IPS-NIHi11 (cell line): Measurements from ENCODE around the gene LIN7B.

Source experiments
- DNase-seq: peaks from one replicate; pipeline ENCODE4 v3.0.0; 2012; ENCODE audit warnings: mixed read lengths, low spot score

LIN7B gene

DNA sequence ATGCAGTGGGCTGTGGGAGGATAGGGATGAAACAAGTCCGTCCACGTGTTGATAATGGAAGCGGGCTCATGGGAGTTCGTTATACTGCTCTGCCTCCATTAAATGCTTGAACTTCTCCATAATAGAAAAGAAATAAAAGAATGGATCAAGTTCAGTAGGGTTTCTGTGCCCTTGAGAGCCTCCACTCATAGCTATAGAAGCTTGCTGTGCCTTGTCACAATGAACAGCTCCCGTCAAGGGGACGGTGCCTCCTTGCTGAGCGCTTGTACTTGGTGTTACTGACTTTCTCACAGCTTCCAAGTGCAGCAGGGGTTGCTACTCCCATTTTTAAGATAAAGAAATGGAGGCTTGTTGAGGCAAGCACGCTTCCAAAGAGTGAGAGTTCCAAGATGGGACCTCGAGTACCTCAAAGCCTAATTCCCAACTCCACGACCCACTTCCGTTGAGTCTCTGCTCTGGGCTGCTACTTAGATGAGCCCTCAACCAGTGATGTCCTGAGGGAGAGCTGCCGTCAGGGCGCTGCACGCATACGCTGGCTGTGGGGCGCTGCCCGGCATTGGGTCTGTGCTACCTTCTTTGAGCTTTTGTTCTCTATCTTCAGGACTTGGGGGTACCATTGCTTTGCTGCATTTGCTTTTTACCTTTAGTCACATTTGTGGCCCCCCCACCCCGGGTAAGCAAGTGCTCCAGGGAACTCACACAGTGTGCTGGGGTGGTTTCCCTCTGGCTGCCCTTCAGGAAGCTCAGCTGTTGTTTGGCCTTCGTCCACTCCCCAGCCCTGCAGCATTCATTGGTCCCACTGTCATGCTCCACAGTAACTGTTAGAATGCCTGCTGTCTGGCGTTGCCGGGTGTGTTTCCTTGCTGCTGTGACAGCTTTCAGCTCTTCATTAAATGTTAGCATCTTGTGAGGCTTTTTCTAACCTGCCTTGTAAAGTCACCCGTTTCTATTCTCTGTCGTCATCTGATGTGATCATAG, 19.4 kb upstream of the LIN7B start:
- DNase-seq, result no peak

DNA sequence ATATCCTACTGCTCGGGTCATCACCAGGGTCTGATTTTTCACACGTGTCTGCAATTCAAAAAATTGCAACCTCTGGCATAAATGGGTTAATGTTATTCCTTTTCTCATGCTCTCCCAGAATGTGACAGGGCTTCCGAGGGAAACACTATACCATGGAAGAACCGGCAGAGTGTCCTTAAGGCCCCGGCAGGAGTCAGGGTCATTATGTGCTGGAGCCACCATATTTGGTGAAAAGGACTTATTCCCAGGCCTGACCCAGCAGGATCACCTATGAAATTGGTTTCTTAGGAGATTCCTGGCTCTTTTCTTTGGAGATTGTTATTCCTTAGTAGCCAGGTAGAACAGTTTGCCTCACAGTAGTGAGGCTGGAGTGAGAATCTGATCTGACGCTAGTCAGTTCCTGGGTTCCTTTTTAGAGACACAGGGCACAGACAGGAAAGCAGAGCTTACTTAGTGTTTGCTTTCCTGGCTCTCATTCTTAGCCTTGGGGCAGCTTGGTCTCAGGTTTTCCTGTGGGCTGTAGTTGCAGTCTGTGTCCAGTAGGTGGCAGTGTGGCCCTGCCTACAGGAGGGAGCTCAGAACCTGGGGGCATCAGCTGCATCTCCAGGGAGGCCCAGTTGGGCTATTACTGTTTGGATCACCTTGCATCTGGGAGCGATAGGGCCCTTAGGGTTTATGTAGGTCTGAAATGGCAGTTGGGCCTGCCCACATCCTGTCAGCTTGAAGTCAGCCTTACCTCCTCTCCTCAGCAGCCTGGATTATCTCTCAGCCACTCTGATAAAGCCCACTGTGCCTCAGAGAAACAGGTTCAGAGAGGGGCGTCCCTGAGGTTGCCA, 16.5 kb upstream of the LIN7B start:
- DNase-seq, result peak; percentile 86

DNA sequence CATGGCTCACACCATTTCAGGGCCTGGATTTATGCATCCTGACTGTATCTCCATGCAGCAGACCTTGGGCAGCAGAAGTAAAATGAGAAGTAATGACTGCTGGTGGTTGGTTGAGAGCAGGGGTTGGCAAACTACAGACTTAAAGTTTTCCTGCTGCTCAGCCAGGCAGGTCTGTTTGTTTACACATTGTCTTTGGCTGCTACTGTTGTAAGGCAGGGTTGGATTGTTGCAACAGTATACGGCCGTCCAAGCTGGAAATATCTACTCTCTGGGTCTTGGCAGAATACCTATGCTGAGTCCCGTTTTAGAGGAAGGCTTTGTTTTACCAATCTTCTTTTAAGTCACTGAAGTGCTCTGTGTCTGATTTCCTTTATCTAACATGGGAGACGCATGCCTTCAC, 15.4 kb upstream of the LIN7B start:
- no peak for DNase-seq

DNA sequence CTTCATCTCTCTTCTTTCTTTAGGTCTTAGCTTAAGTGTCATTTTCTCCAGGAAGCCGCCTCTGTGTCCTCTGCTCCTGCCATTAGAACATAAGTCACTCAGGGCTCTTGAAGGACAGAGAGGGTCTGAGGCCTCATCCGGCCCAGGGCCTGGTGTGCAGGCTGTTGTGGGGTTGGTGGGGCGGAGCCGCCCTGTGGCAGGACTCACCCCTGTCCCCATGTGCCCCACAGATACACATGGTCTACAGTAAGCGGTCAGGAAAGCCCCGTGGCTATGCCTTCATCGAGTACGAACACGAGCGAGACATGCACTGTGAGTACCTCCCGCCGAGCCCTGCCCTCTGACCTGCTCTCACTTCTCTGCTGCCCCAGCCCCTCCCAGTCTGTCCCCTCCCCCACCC, 13.0 kb upstream of the LIN7B start:
- DNase-seq, result no peak

DNA sequence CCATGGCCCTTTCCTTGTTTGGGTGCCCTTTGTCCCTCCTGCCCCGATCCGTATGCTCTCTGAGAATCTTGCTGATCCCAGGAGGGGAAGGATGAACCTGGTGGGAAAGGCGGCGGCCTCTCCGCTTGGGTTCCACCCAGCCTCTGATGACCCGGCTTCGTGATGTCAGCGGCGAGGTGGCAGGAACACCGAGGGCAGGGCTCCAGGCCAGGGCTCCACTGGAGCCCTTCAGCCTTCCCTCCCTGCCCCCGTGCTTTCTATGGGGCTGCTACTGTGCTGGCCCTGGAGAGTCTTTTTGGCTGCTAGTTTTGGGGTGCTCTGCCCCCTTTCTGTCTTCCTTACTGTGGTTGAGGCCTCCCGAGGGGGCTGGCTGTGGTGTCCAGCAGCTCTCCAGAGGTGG, 11.9 kb upstream of the LIN7B start:
- DNase-seq, result no peak

DNA sequence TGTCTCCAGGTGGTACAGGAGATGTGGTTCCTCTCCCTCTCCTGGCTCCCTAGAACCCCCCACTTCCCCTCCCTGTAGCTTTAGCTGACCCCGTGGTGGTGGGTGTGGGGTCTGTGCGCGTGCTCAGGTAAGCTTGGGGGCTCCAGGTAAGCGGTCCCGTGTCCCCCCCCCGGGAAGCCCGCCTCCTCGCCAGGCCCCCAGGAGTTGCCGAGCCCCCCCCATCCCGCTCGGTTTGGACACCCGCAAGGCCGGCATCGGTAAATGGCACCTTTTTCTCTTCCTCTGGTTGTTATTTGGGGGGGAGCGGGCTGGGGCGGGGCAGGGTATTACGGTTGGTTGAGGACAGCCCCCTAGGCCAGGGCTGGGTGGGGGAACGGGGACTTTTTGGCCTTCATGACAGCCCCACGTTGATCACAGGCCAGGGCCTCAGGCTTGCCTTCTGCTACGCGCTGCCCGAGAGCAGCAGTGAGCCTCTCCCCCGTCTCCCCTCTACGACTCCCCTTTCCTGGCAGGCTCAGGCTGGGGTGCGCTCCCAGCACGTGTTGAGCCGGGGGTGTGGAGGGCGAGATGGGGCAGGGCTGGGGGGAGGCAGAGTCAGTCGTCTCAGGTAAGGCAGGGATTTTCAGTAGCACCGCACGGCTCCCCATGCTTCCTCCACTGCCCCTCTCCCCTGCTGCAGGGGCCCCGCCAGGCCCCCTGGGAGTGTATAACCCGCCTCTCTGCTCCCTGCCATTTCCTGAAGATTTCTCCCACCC, 10.7 kb upstream of the LIN7B start:
- no peak for DNase-seq

DNA sequence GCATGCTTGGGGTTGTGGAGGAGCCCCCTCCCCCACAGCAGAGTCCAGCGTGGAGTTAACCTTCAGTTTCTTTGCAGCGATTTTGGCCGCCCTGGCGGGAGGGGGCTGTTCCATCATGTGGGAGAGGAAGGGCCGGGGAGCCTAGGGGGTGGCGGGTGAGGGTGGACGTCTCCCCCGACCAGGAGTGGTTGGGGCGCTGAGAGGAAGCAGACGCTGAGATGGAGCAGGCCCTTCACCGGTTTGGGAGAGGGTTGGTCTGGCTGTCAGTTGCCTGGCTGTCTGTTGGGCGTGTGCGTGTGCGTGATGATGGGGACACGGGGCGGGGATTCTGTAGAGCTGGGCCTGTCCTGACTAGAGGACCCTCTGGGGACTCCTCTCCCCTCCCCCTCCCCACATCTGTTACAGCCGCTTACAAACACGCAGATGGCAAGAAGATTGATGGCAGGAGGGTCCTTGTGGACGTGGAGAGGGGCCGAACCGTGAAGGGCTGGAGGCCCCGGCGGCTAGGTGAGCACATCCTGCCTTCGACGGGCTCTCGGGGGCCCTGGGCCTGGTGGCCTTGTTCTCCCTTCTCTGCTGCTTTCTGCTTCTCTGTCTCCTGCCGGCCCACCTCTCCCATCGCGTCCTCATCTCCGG, 9.8 kb upstream of the LIN7B start:
- no peak for DNase-seq

DNA sequence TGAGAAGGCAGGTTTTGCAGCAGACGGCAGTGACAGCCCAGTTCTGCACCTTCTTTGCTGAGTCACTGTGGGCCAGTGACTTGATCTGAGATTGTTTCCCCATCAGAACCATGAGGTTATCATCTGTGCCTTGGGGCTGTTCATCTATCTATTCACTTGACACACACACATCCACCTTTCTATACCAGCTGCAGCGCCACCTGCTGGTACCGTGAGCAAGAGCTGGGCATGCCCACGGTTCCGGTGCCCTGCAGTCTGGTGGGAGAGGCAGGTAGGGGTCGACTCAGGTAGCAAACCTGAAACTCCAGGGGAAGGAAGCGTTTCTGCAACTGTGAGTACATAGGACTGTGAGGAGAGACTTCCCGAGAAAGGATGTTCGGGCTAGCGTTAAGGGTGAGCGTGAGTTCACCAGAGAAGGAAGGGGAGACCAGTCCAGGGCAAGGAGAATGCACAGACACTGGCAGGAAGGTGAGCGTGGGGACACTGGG, 7.5 kb upstream of the LIN7B start:
- DNase-seq, result peak; percentile 72

DNA sequence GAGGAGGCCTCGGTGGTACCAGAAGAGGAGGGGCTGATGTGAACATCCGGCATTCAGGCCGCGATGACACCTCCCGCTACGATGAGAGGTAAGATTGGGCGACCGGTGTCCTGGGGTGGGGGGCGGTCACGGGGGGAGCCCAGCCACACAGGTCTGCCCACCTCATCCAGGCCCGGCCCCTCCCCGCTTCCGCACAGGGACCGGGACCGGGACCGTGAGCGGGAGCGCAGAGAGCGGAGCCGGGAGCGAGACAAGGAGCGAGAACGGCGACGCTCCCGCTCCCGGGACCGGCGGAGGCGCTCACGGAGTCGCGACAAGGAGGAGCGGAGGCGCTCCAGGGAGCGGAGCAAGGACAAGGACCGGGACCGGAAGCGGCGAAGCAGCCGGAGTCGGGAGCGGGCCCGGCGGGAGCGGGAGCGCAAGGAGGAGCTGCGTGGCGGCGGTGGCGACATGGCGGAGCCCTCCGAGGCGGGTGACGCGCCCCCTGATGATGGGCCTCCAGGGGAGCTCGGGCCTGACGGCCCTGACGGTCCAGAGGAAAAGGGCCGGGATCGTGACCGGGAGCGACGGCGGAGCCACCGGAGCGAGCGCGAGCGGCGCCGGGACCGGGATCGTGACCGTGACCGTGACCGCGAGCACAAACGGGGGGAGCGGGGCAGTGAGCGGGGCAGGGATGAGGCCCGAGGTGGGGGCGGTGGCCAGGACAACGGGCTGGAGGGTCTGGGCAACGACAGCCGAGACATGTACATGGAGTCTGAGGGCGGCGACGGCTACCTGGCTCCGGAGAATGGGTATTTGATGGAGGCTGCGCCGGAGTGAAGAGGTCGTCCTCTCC, 6.3 kb upstream of the LIN7B start:
- DNase-seq, result no peak

DNA sequence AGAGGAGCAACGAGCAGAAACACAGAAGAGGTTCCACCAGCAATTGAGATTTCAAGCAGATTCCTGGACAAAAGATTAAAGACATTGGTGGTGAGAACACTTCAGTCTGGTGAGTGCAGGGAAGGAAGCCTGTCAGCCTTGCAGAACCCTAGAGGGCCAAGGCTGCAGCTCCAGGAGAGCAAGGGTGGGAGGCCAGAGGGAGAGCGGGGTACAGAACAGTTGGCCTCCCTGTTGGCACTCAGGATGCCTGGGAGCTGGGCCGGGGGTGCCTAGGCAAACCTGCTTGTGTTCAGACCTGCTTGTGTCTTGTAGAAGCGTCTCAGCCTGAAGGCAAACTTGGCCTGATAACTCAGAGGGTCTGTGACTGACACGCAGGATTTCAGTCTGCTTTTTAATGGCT, 5.1 kb upstream of the LIN7B start:
- no peak for DNase-seq

DNA sequence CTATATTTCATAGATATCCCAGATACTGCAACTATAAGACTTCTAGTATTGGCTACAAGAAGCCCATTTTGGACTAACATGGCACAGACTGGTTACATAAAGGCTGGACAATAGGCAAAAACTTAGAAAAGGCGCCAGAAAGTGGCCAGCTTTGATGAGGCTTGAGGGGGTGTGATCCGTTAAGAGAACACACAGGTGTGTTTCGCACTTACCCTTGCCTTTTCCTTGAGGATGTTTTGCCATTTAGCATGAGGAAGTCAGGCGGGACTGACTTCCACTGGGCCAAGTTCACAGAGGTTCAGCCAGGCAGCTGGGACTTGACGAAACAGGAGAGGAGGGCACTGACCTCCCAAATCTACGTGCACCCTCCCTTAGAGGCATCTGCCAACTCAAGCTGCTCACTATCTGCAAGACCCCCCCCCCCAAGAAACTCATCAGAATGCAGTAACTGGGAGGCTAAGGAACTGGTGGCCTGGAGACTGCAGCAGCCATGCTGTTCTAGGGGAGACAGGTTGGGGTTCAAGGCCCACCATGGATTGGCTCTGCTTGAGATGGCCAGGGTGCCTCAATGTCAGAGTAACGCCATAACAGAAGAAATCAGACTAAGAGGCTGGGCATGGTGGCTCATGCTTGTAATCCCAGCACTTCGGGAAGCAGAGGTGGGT, 4.5 kb upstream of the LIN7B start:
- DNase-seq, result no peak

DNA sequence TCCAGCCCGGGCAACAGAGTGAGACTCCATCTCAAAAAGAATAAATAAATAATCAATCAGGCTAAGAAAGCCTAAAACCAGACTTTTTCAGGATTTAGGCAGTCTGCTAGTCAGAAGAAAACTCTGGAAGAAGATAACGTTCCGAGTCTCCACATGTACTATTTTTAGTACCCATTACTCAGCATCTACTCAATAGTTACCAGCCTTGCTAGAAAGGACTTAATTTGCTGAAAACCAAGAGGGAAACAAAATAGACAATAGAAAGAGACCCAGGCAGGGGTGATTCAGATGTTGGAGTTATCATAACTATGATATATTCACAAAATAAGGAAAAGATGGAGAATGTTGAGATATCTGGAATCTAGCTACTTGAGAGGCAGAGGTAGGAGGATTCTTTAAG, 3.6 kb upstream of the LIN7B start:
- no peak for DNase-seq

DNA sequence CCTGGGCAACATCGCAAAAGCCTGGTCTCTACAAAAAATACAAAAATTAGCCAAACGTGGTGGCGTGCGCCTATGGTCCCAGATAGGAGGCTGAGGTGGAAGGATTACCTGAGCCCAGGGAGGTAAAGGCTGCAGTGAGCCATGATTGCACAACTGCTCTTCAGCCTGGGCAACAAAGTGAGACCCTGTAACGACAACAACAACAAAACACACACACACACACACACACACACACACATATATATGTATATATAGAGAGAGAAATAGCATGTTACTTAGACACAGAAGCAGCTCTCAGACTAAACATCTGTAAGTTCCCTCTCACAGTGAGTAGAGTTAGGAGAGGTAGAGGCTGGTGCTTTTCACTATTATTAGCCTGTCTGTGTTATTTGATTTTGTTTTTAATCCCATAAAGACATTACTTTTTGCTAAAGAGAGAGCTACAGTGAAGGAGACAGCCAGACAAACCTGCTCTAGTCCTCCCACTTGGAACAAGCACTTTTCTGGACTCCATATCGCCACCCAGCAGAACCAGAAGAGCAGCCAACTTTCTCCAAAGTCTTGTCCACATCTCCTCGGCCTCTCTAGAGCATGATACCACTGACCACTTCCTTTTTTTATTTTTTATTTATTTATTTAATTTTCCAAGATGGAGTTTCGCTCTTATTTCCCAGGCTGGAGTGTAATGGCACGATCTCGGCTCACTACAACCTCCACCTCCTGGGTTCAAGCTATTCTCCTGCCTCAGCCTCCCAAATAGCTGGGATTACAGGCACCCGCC, 2.8 kb upstream of the LIN7B start:
- no peak for DNase-seq

DNA sequence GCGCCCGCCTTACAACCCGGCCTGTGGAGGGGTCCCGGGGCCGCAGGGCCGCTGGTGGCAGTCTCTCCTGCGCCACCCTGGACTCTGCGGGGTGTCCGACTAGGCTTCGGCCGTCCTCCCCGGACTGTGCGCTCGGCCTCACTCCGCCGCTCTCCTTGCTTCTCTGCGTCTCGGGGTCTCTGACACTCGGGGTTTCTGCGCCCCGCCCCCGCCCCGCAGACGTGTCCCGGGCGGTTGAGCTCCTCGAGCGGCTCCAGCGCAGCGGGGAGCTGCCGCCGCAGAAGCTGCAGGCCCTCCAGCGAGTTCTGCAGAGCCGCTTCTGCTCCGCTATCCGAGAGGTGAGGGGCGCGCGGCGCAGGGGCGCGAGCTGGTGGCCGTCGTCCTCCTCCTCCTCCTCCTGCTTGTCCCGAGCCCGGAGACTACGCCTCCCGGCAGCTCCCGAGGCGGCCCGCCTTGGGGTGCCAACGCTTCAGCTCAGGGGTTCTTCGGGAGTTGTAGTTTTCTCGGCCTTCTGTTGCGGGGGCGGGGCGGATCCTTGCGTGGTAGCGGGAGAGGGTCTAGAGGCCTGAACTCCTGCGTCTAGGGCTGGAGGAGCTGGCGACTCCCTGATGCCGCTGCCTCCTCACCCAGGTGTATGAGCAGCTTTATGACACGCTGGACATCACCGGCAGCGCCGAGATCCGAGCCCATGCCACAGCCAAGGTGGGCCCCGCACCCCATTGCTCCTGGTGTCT, 627 bp downstream of the LIN7B start:
- peak; percentile 60 for DNase-seq

DNA sequence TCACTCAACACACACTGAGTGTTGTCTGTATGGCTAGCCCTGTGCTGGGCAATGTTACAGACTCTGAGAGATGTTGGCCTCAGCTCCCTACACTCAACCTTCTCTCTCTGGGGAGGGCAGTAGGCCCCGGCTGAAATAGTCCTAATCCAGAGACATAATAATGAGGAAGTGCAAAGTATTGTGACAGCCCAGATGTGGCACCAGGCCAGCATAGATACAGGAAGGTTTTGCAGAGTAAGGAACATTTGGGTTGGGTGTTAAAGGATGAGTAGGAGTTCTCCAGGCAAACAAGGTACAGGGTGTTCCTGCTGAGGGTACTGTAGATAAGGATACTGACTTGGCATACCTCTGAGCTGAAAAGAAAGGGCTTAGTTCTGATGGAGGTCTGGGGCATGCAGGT, 2.4 kb downstream of the LIN7B start:
- no peak for DNase-seq

DNA sequence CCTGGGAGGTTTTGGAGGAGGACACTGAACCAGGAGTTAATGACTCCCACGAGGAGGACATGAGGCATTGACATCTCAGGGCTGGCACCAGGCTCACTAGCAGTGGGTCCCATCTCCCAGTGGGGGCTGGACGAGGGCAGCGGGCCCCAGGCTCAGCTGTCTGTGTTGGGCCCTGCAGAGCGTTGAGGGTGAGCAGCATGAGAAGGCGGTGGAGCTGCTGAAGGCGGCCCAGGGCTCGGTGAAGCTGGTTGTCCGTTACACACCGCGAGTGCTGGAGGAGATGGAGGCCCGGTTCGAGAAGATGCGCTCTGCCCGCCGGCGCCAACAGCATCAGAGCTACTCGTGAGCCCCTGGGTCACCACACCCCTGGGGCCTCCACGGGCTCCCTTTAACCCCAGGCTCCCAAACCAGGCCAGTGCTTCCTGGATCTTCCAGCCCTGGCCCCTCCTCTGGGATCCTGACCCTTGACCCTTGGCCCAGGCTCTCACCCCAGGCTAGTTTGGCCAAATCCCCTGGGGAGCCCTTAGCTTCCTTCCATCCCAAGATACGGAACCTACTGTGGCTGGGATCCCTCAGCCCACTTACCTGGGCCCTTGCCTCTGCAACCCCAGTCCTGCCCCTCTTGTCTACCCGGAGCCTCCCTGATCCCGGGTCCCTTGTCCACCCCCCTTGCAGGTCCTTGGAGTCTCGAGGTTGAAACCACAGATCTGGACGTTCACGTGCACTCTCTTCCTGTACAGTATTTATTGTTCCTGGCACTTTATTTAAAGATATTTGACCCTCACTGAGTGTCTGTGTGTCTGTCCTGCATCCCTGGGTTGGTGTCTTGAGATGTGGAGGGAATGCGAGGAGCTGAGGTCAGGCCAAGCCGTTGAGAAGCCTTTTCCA, 3.8 kb downstream of the LIN7B start:
- no peak for DNase-seq

DNA sequence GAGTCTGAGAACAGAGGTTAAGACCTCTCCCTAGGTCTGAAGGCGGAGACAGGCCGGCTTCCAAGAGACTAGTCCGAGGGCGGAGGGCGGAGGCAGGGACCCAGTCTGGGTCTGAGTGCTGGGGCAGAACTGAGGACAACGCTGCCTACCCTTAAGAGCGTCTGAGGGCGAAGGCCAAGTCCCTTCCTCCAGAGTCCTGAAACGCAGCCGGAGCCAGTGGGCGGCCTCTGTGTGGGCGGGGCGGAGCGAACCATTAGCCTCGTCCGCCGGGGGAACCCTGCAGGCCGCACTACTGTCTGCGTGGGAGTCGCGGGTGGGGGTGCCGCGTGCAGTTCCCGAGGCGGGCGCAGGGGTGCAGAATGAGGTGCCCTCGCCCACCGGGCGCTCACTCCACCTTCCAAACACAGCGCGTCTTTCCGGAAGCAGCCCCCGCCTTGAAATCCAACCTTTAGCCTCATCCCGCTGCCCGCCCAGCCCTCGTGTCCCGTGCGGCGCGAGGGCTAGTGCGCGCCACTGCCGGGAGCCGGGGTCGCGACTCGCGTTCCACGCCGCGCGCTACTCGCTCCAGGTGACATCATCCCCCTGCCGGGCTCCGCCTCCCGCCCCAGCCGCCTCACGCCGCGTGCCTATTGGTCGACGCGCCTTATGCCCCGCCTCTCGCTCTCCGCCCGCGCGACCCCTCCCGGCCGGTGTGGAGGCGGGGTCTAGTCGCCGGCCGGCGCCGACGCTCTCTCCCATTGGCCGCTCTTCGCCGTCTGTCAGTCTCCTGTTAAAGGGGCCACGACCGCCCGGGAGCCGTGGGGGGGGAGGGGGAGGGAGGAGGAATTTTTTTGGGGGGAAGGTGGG, 4.6 kb downstream of the LIN7B start, which contains the start of gene C19orf73:
Gene C19orf73 (minus strand): TSS at position 579 of the 846 bp plus-strand sequence. CDS start 121 bp downstream, at position 458.
- peak; percentile 94 for DNase-seq
